Breast epithelium (tissue), 4 donors: Measurements from ENCODE around the gene FAM9A. TPM values are rescaled to one million over a fixed set of nuclear protein-coding genes. Genes with fewer than 3 reads are reported as not detected.

Experiments used
- DNase-seq, 2 donors: peaks; one replicate each; pipeline ENCODE4 v3.0.0-alpha.2; 2019; ENCODE audit warnings: low spot score in 2 of 2
- H3K27ac ChIP-seq, 2 donors: fragments of 200-600 bp; sonication (generic) in 1 of 2; one replicate each; pipeline ENCODE4 v1.5.1; 2016 to 2019; ENCODE audit warnings: mild to moderate bottlenecking in 1 of 2
- H3K27me3 ChIP-seq, 2 donors: fragments of 200-600 bp; sonication (generic) in 1 of 2; one replicate each; pipeline versions ENCODE4 v1.5.1 to v1.6.0; 2017 to 2019; ENCODE audit warnings: control low read depth in 1 of 2, mild to moderate bottlenecking in 1 of 2
- H3K36me3 ChIP-seq: fragments of 200-600 bp; one replicate; pipeline ENCODE4 v1.5.1; 2019
- H3K4me1 ChIP-seq, 2 donors: fragments of 200-600 bp; sonication (generic); one replicate each; pipeline ENCODE4 v1.5.1; 2016 to 2019; ENCODE audit warnings: control low read depth in 1 of 2
- H3K4me3 ChIP-seq, 3 donors: fragments of 200-600 bp; sonication (generic); 1 replicate in 2 of 3; 2 replicates in 1 of 3; pipeline ENCODE4 v1.5.1; 2016 to 2019; ENCODE audit warnings: mild to moderate bottlenecking in 3 of 3, moderate library complexity in 2 of 3
- H3K9me3 ChIP-seq, 2 donors: fragments of 200-600 bp; sonication (generic) in 1 of 2; one replicate each; pipeline ENCODE4 v1.5.1; 2016 to 2019; ENCODE audit warnings: control low read depth in 1 of 2
- POLR2A ChIP-seq: fragments of 450-650 bp; IDR thresholded peaks from one replicate; pipeline ENCODE4 v1.6.1; 2016; ENCODE audit warnings: antibody characterized with exemption, mild to moderate bottlenecking, moderate library complexity
- POLR2AphosphoS5 ChIP-seq, 3 donors: sonication (generic); formaldehyde crosslinking; IDR thresholded peaks; one replicate each; pipeline ENCODE4 v1.6.1; 2017; ENCODE audit warnings: antibody characterized with exemption in 3 of 3
- intact Hi-C: fragments of 100-400 bp; cut with DNase I; formaldehyde crosslinking; loops from one replicate; pipeline ENCODE4 v1.15.1; 2023; ENCODE audit warnings: low total_unique reads
- total RNA-seq, 3 donors: library from RNA; depleted of rRNA; stranded (reverse); fragments of >200 nt; gene quantifications; one replicate each; pipeline ENCODE4 v1.1.0, GENCODE V29; 2016
- TF ChIP-seq, protein P1 (sequence below), 3 donors: fragments of 450-650 bp; IDR thresholded peaks; one replicate each; pipeline ENCODE4 v1.5.1; 2016 to 2017; ENCODE audit warnings: antibody characterized with exemption in 3 of 3, mild to moderate bottlenecking in 3 of 3, moderate library complexity in 3 of 3

Gene FAM9A
- total RNA-seq, 3 donors from 2014 or later = not detected

DNA sequence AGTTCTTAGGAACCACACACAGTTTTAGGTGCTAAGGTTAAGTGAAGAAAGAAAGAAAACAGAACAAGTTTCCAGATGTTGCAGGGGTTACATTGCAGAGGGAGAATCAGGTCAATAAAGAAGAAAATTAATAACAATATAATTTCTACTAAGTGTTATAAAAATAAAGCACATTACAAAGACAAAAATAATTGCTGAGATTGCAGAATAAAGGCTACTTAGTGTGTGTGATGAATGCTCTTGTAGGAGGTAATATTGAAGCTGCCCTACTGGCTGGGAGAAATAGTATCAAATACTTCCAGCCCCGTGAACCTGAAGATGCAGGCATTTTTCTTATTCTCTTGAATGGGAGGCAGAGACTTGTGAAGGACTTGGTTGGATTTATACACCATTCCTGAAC is 33.2 kb upstream of the FAM9A start:
- no peak overlapping the region for H3K27ac ChIP-seq
- no peak for DNase-seq
- H3K27me3 ChIP-seq = peaks cover 0 to 39% of the 10 kb centered on the region in 2 donors
- TF ChIP-seq POLR2AphosphoS5 (IDR thresholded peaks at IDR 0.05) (no peak), POLR2A (no peak)
- TF ChIP-seq, protein P1, sequence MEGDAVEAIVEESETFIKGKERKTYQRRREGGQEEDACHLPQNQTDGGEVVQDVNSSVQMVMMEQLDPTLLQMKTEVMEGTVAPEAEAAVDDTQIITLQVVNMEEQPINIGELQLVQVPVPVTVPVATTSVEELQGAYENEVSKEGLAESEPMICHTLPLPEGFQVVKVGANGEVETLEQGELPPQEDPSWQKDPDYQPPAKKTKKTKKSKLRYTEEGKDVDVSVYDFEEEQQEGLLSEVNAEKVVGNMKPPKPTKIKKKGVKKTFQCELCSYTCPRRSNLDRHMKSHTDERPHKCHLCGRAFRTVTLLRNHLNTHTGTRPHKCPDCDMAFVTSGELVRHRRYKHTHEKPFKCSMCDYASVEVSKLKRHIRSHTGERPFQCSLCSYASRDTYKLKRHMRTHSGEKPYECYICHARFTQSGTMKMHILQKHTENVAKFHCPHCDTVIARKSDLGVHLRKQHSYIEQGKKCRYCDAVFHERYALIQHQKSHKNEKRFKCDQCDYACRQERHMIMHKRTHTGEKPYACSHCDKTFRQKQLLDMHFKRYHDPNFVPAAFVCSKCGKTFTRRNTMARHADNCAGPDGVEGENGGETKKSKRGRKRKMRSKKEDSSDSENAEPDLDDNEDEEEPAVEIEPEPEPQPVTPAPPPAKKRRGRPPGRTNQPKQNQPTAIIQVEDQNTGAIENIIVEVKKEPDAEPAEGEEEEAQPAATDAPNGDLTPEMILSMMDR (IDR thresholded peaks at IDR 0.05) = no peak
- H3K36me3 ChIP-seq = no peaks in the 10 kb centered on the region
- H3K4me3 ChIP-seq = no peak overlapping the region
- intact Hi-C loops = no loop called here
- no peaks in the 10 kb centered on the region for H3K4me1 ChIP-seq
- no peaks in the 10 kb centered on the region for H3K9me3 ChIP-seq

DNA sequence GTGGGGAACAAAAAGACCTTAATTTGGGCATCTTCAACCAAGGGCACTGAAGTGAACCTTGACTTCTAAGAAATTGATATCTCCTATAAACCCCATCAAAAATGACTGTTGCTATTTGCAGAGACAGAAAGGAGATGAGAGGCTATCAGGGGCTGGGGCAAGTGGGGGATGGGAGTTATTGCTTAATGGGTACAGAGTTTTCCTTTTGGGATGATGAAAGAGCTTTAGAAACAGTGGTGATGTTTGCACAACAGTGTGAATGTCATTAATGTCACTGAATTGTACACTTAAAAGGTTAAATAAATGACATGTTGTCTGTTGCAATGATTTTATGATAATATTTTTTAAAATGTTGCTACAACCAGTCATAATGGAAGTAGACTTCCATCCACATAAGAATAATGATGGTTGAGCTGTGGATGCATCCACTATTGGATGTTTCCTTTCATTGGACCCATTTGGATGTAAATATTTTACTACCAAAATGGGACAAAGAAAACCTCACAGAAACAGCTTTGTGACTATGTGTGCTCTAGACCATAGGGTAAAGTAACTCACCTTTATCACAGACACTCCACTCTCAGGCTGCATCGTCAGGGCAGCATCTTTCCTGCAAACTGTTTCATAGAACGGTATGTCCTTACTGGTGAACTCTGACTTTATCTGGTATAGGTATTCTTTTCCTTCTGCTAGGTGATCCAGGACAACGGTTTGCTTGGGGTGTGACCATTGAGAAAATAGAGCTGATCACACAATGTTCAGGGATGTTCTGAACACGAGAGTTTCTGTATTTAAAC is 31.6 kb upstream of the FAM9A start:
- H3K4me1 ChIP-seq = no peaks in the 10 kb centered on the region
- no peak overlapping the region for H3K4me3 ChIP-seq
- no peaks in the 10 kb centered on the region for H3K9me3 ChIP-seq
- intact Hi-C loops = no loop called here
- peaks cover 0 to 52% of the 10 kb centered on the region in 2 donors for H3K27me3 ChIP-seq
- DNase-seq = no peak
- TF ChIP-seq, protein P1 (IDR thresholded peaks at IDR 0.05) = no peak
- TF ChIP-seq POLR2AphosphoS5 (IDR thresholded peaks at IDR 0.05) (no peak), POLR2A (no peak)
- no peaks in the 10 kb centered on the region for H3K36me3 ChIP-seq
- H3K27ac ChIP-seq = no peak overlapping the region

DNA sequence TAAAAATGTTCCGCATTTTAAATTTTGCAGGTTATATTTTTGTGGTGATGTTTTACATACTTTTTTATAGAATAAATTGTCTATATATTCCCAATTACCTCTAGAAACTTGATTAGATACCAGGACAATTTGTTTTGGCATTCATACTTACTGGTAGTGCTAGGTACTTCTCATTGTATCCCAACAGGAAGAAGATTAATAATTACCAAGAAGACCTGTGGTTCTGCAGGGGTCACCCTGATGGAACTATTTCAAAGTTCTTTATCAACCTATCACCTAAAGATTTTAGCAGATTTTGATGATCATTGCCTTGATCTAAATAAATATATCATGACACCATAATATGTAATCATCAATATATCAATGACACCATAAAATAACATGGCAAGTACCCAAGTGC is 22.5 kb upstream of the FAM9A start:
- intact Hi-C loops = no loop called here
- Histone ChIP-seq H3K4me3 (no peak overlapping the region), H3K27ac (no peak overlapping the region), H3K9me3 (no peaks in the 10 kb centered on the region), H3K27me3 (peaks cover 0 to 55% of the 10 kb centered on the region in 2 donors), H3K4me1 (no peaks in the 10 kb centered on the region), H3K36me3 (no peaks in the 10 kb centered on the region)
- TF ChIP-seq POLR2AphosphoS5 (IDR thresholded peaks at IDR 0.05) (no peak), POLR2A (no peak)
- TF ChIP-seq, protein P1 (IDR thresholded peaks at IDR 0.05) = no peak
- no peak for DNase-seq

DNA sequence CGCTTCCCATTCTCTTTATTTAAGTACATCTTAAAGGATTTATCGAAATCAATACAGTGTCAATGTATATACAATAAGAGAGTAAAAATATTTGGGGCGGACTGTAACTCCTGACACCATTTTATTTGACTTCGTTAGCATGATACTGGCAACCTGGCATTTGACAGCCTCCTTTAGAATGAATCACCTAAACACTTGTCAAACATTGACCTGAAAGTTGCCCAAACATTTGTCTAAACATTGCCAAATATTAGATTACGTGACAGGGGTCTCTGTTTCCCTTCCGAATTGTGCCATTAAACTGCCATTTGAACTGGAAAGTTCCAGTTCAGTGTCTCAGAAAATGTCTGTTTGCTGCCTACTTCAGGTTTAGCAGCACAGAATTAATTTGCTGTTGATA is 20.8 kb upstream of the FAM9A start:
- H3K4me3 ChIP-seq = no peak overlapping the region
- H3K4me1 ChIP-seq = no peaks in the 10 kb centered on the region
- H3K36me3 ChIP-seq = no peaks in the 10 kb centered on the region
- H3K9me3 ChIP-seq = no peaks in the 10 kb centered on the region
- intact Hi-C loops = no loop called here
- DNase-seq = no peak
- H3K27ac ChIP-seq = no peak overlapping the region
- TF ChIP-seq, protein P1 (IDR thresholded peaks at IDR 0.05) = no peak
- no peak for TF ChIP-seq POLR2A
- TF ChIP-seq POLR2AphosphoS5 (IDR thresholded peaks at IDR 0.05) = no peak
- peaks cover 0 to 38% of the 10 kb centered on the region in 2 donors for H3K27me3 ChIP-seq

DNA sequence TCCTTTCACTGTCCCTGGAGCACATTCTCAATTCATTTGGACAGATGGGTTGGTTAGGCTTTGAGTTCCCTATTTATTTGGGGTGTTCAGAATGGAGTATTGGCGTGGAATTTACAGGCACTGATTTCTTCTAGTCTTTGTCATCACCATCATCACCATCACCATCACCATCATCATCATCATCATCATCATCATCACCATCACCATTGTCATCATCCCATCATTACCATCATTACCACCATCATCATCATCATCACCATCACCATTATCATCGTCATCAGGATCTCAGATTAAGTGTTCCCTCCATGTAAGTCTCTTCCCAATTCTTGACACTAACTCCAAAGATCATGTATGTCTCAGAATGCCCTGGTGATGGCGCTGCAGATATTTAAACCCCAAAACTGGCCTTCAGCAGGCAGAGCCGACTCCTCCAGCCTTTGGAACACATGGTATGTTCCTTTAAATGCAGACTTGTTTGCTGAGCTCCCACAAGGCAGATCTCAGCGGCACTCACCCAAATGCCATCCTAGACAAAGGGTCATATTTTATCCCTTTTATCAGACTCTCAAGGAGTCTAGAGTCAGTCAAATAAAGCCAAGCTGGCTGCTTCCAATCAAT is 19.8 kb upstream of the FAM9A start:
- no peak overlapping the region for H3K4me3 ChIP-seq
- H3K27me3 ChIP-seq = peaks cover 0 to 28% of the 10 kb centered on the region in 2 donors
- no peak for DNase-seq
- TF ChIP-seq, protein P1 (IDR thresholded peaks at IDR 0.05) = no peak
- TF ChIP-seq POLR2AphosphoS5 (IDR thresholded peaks at IDR 0.05) (no peak), POLR2A (no peak)
- H3K27ac ChIP-seq = no peak overlapping the region
- H3K36me3 ChIP-seq = no peaks in the 10 kb centered on the region
- no peaks in the 10 kb centered on the region for H3K4me1 ChIP-seq
- no peaks in the 10 kb centered on the region for H3K9me3 ChIP-seq
- intact Hi-C loops = no loop called here
